Choroid plexus epithelial cell (primary cell): ENCODE results near the gene KRTAP1-4.

Source experiments
- DNase-seq: peaks from one replicate; pipeline ENCODE4 v3.0.0-alpha.2; 2010; ENCODE audit warnings: low read depth
- H3K4me3 ChIP-seq: 2 replicates; pipeline ENCODE4 v1.5.1; 2011; ENCODE audit warnings: low read depth, mild to moderate bottlenecking, control low read depth, low read length, moderate library complexity
- CTCF ChIP-seq: conservative IDR thresholded peaks from 2 replicates; pipeline ENCODE4 v1.5.1; 2011; ENCODE audit warnings: low read depth, mild to moderate bottlenecking, control low read depth, inconsistent platforms, low read length, moderate library complexity

KRTAP1-4 gene

GRCh38 chr17:40992666-40993065 is 37.3 kb downstream of the KRTAP1-4 start:
- no peak for TF ChIP-seq CTCF
- DNase-seq: no peak
- no peak overlapping the region for H3K4me3 ChIP-seq

DNA sequence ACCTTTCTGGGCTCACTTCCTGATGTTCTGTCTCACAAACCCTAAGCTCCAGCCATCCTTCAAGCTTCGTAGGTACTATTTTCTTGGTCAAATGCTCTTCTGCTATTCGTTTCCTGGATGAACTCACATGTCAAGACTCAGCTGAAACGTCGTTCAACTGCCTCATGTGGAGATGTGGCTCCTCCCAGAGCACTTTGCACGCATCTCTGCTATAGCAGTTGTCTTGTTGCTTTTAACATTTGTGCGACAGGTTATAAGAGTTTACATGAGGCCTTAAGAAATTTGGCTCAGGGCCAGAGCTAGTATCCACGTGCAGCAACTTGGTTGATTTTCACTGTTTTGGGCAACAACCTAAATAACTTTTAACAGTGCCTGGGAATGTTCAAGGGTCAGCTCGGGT is 43.1 kb downstream of the KRTAP1-4 start:
- DNase-seq: no peak
- TF ChIP-seq CTCF: no peak
- no peak overlapping the region for H3K4me3 ChIP-seq

GRCh38 chr17:40984226-40984625 is 45.8 kb downstream of the KRTAP1-4 start, which contains the start of gene KRT40:
Gene KRT40, minus strand, starts transcription at chr17:40984326. Its CDS starts 53 bp downstream, at chr17:40984273.
- no peak for DNase-seq
- TF ChIP-seq CTCF: no peak
- H3K4me3 ChIP-seq: no peak within 1 kb of the TSS

DNA sequence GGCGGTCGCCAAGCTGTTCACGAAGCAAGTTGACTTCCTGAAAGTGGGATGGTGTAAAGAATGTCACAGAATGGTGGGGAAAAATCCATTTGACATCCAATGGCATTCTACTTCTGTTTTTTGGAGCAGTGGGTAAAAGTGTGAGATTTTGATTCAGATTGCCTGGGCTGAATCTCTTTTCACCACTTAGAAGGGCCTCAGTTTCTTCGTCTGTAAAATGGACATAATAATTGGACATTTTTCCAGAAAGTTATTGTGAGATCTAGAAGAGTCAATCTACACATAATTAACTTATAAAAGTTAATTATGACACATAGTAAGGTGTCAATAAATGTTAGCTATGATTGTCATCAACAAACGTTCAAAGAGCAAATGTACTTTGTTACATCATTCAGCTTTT is 48.9 kb downstream of the KRTAP1-4 start:
- DNase-seq: no peak
- H3K4me3 ChIP-seq: no peak overlapping the region
- no peak for TF ChIP-seq CTCF

GRCh38 chr17:40980596-40980995 is 49.4 kb downstream of the KRTAP1-4 start:
- DNase-seq: peak; percentile 60
- no peak overlapping the region for H3K4me3 ChIP-seq
- no peak for TF ChIP-seq CTCF

DNA sequence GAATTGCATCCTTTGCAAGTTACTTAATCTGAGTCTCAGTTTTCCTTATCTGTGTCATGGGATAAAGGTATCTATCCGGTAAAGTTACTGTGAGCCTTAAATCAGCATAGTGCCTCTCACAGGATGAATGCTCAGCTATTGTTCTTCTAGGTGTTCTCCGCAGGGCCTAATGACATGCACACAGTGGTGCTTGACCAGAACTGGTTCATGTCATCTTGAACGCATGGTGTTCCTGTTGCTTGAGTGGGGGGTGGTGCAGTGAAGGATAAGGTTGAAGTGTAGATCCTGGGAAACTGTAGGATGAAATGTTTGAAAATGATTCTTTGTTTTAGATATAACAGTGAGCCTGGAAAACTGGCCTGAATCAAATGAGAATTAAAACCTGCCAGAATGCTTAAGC is 49.9 kb downstream of the KRTAP1-4 start:
- no peak for TF ChIP-seq CTCF
- no peak for DNase-seq
- H3K4me3 ChIP-seq: no peak overlapping the region
